Endodermal cell (in vitro differentiated cells): ENCODE data around the gene CLSTN2. TPM values are rescaled to one million over a fixed set of nuclear protein-coding genes. Genes with fewer than 3 reads are reported as not detected.

Experiments used
- DNase-seq: peaks from one replicate; pipeline ENCODE4 v3.0.0-alpha.2; 2017
- H3K27ac ChIP-seq: 2 replicates; pipeline ENCODE4 v1.5.1; 2013; ENCODE audit warnings: mild to moderate bottlenecking, low read depth, low read length, moderate library complexity
- H3K27me3 ChIP-seq: 2 replicates; pipeline ENCODE4 v1.6.1; 2013; ENCODE audit warnings: mild to moderate bottlenecking, low read length, moderate library complexity; ENCODE audit not compliant: insufficient read depth, control insufficient read depth, poor library complexity, severe bottlenecking
- H3K36me3 ChIP-seq: 2 replicates; pipeline ENCODE4 v1.7.0; 2013; ENCODE audit warnings: mild to moderate bottlenecking, low read length, moderate library complexity; ENCODE audit not compliant: control insufficient read depth, insufficient read depth
- H3K4me1 ChIP-seq: one replicate; pipeline ENCODE4 v1.7.0; 2013; ENCODE audit warnings: low read length; ENCODE audit not compliant: control insufficient read depth, insufficient read depth
- H3K4me3 ChIP-seq: 2 replicates; pipeline ENCODE4 v1.5.1; 2013; ENCODE audit warnings: mild to moderate bottlenecking, low read length, moderate library complexity
- H3K9ac ChIP-seq: 2 replicates; pipeline ENCODE4 v1.6.1; 2013; ENCODE audit warnings: mild to moderate bottlenecking, low read length, moderate library complexity; ENCODE audit not compliant: poor library complexity, severe bottlenecking; ENCODE audit errors: extremely low read depth
- H3K9me3 ChIP-seq: 2 replicates; pipeline ENCODE4 v1.6.1; 2013; ENCODE audit warnings: mild to moderate bottlenecking, low read length, moderate library complexity; ENCODE audit not compliant: control insufficient read depth
- H3K27ac Mint-ChIP-seq: 2 replicates; pipeline ENCODE4 v1.8.0; 2020; ENCODE audit warnings: mixed read lengths
- H3K27me3 Mint-ChIP-seq: 2 replicates; pipeline ENCODE4 v1.8.0; 2021; ENCODE audit warnings: mild to moderate bottlenecking, mixed read lengths; ENCODE audit not compliant: insufficient read depth
- H3K36me3 Mint-ChIP-seq: 2 replicates; pipeline ENCODE4 v1.8.0; 2020; ENCODE audit warnings: low read depth, mixed read lengths
- H3K4me1 Mint-ChIP-seq: 2 replicates; pipeline ENCODE4 v1.8.0; 2020; ENCODE audit warnings: mixed read lengths
- H3K4me3 Mint-ChIP-seq: 2 replicates; pipeline ENCODE4 v1.8.0; 2020; ENCODE audit warnings: mild to moderate bottlenecking, moderate library complexity, mixed read lengths
- H3K9me3 Mint-ChIP-seq: 2 replicates; pipeline ENCODE4 v1.8.0; 2020; ENCODE audit warnings: mild to moderate bottlenecking, mixed read lengths
- CTCF ChIP-seq: fragments of 200-600 bp; sonication (generic); conservative IDR thresholded peaks from 2 replicates; pipeline ENCODE4 v1.5.0; 2021; ENCODE audit warnings: antibody characterized with exemption, mild to moderate bottlenecking
- WGBS, 2 experiments: methylation state at CpG; one replicate each; pipeline versions ENCODE4 v1.1.5 to v1.1.7; 2013; ENCODE audit warnings: missing lambda C conversion rate in 2 of 2, mixed read lengths in 1 of 2; ENCODE audit not compliant: insufficient coverage in 1 of 2, insufficient read length in 1 of 2; 5-methylcytosine and 5-hydroxymethylcytosine counted together
- total RNA-seq, 2 donors: library from RNA; stranded (reverse); fragmentation: NEBNext Ultra II Directional in 1 of 2; extraction: Animal tissue kit (Norgen Biotek cat#: 25700) in 1 of 2; gene quantifications; 2 replicates in 1 of 2; 3 replicates in 1 of 2; pipeline ENCODE4 v1.2.1, GENCODE V29; 2021

Gene CLSTN2
- total RNA-seq, 2 donors from 2014 or later = 0.13 to 0.42 TPM

DNA sequence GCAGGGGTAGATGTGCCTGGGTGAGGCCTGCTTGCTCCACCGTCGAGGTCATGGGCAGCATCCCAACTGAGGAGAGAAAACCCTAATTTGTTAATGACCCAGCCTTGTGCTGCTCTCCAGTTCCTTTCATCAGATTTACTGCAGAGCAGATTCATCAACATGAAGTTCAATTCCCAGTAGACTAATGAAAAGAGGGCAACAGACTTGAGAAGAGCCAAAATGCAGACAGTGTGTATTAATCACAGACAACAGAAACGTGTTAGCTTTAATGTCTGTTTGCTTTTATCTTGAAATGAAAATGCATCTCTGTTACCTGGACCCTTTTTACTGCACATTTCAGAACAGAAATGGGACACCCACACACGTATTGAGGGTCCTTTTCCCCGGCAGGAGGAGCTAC lies 639.4 kb downstream of the CLSTN2 start:
- H3K4me1 Mint-ChIP-seq = peaks cover 6% of the 10 kb centered on the region
- H3K27ac Mint-ChIP-seq = no peak overlapping the region
- no peak overlapping the region for H3K27ac ChIP-seq
- no peak overlapping the region for H3K4me3 ChIP-seq
- TF ChIP-seq CTCF = no peak
- H3K4me1 ChIP-seq = no peaks in the 10 kb centered on the region
- no peak for DNase-seq
- no peak overlapping the region for H3K9ac ChIP-seq
- no peaks in the 10 kb centered on the region for H3K36me3 ChIP-seq
- no peaks in the 10 kb centered on the region for H3K9me3 Mint-ChIP-seq
- WGBS, 2 experiments = 93 to 98% methylated on average over 5 of the region's 5 CpGs
- H3K4me3 Mint-ChIP-seq = no peak overlapping the region
- no peaks in the 10 kb centered on the region for H3K36me3 Mint-ChIP-seq
- H3K9me3 ChIP-seq = no peaks in the 10 kb centered on the region
- H3K27me3 ChIP-seq = no peaks in the 10 kb centered on the region
- H3K27me3 Mint-ChIP-seq = no peaks in the 10 kb centered on the region

DNA sequence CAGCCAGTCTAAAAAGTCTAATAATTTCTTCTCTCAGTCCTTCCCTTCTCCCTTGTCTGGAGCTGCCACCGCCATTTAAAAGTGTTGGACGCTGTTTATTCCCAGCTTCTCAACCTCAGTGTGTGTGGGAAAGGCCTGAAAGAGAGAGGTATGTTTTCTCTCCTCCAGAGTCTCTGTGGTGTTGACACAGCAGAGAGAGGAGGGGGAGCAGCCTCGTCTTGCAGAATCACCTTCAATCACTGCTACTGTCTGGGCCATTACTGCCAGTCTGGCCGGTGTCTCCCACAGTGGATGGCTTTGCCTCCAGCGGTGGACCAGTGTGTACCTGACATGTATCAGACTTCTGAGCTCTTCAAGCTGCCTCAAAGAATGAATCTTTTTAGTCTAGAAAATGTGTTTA lies 641.5 kb downstream of the CLSTN2 start:
- Histone ChIP-seq H3K36me3 (no peaks in the 10 kb centered on the region), H3K9ac (no peak overlapping the region), H3K4me3 (no peak overlapping the region), H3K9me3 (no peaks in the 10 kb centered on the region), H3K4me1 (no peaks in the 10 kb centered on the region), H3K27me3 (no peaks in the 10 kb centered on the region), H3K27ac (no peak overlapping the region)
- Mint-ChIP-seq H3K27ac (no peak overlapping the region), H3K4me3 (no peak overlapping the region), H3K36me3 (no peaks in the 10 kb centered on the region), H3K4me1 (peaks cover 6% of the 10 kb centered on the region), H3K27me3 (peaks cover 1% of the 10 kb centered on the region), H3K9me3 (no peaks in the 10 kb centered on the region)
- TF ChIP-seq CTCF = no peak
- DNase-seq = no peak
- 80 to 100% methylated on average over 2 to 5 of the region's 5 CpGs for WGBS, 2 experiments

GRCh38 chr3:140577911-140578310 lies 642.9 kb downstream of the CLSTN2 start:
- no peaks in the 10 kb centered on the region for H3K9me3 ChIP-seq
- H3K27me3 ChIP-seq = no peaks in the 10 kb centered on the region
- no peak overlapping the region for H3K4me3 ChIP-seq
- no peak overlapping the region for H3K27ac Mint-ChIP-seq
- no peak overlapping the region for H3K27ac ChIP-seq
- no peak for TF ChIP-seq CTCF
- no peaks in the 10 kb centered on the region for H3K36me3 ChIP-seq
- H3K9me3 Mint-ChIP-seq = no peaks in the 10 kb centered on the region
- no peak for DNase-seq
- H3K4me1 Mint-ChIP-seq = peaks cover 6% of the 10 kb centered on the region
- no peak overlapping the region for H3K9ac ChIP-seq
- no peak overlapping the region for H3K4me3 Mint-ChIP-seq
- peaks cover 1% of the 10 kb centered on the region for H3K27me3 Mint-ChIP-seq
- no peaks in the 10 kb centered on the region for H3K4me1 ChIP-seq
- no peaks in the 10 kb centered on the region for H3K36me3 Mint-ChIP-seq
- 96 to 100% methylated on average over 1 to 4 of the region's 4 CpGs for WGBS, 2 experiments
